ENCODE measurements around the gene HERC2. TPM values are rescaled to one million over a fixed set of nuclear protein-coding genes. Genes with fewer than 3 reads are reported as not detected.

HERC2 gene
- total RNA-seq, 1 donor from 2014 or later: 80.1 TPM

- H3K27ac Mint-ChIP-seq: no peak overlapping the region
- no peaks in the 10 kb centered on the region for H3K9me3 Mint-ChIP-seq
- H3K27me3 Mint-ChIP-seq: peaks cover 54% of the 10 kb centered on the region
- no peak overlapping the region for H3K4me3 Mint-ChIP-seq
- DNase-seq (ENCODE audit: extremely low spot score, unreplicated experiment): peak; percentile 29
- H3K4me1 Mint-ChIP-seq (ENCODE audit: unreplicated experiment): peaks cover 3% of the 10 kb centered on the region
- peaks cover 4% of the 10 kb centered on the region for H3K36me3 Mint-ChIP-seq
- TF ChIP-seq CTCF (conservative IDR thresholded peaks at IDR 0.05): no peak
Measured at GRCh38 chr15:28105224-28105791, 216.7 kb downstream of the HERC2 start.

- no peak for DNase-seq (ENCODE audit: extremely low spot score, unreplicated experiment)
Measured at GRCh38 chr15:28104326-28104725, 217.7 kb downstream of the HERC2 start.

GRCh38 chr15:28103831-28104230, 218.1 kb downstream of the HERC2 start:
- no peak for TF ChIP-seq CTCF (conservative IDR thresholded peaks at IDR 0.05)
- Mint-ChIP-seq H3K4me1 (ENCODE audit: unreplicated experiment) (peaks cover 3% of the 10 kb centered on the region), H3K4me3 (peak overlapping the region; percentile 24), H3K36me3 (peaks cover 3% of the 10 kb centered on the region), H3K27me3 (peaks cover 67% of the 10 kb centered on the region), H3K9me3 (no peaks in the 10 kb centered on the region), H3K27ac (no peak overlapping the region)
- peak; percentile 53 for DNase-seq (ENCODE audit: extremely low spot score, unreplicated experiment)

More at GRCh38 chr15:28104326-28104725, 217.7 kb downstream of the HERC2 start:
- Mint-ChIP-seq H3K27me3 (peaks cover 63% of the 10 kb centered on the region), H3K4me1 (ENCODE audit: unreplicated experiment) (peaks cover 3% of the 10 kb centered on the region), H3K36me3 (peaks cover 4% of the 10 kb centered on the region), H3K4me3 (no peak overlapping the region), H3K9me3 (no peaks in the 10 kb centered on the region), H3K27ac (no peak overlapping the region)
- TF ChIP-seq CTCF (conservative IDR thresholded peaks at IDR 0.05): no peak

- TF ChIP-seq CTCF (conservative IDR thresholded peaks at IDR 0.05): no peak
- peak; percentile 59 for DNase-seq (ENCODE audit: extremely low spot score, unreplicated experiment)
Measured at GRCh38 chr15:28101983-28102441, 220.0 kb downstream of the HERC2 start.

GRCh38 chr15:28101201-28101600, 220.8 kb downstream of the HERC2 start:
- peak; percentile 58 for DNase-seq (ENCODE audit: extremely low spot score, unreplicated experiment)
- no peak for TF ChIP-seq CTCF (conservative IDR thresholded peaks at IDR 0.05)
- peaks cover 15% of the 10 kb centered on the region for H3K4me1 Mint-ChIP-seq (ENCODE audit: unreplicated experiment)
- no peak overlapping the region for H3K4me3 Mint-ChIP-seq
- no peaks in the 10 kb centered on the region for H3K9me3 Mint-ChIP-seq
- peaks cover 77% of the 10 kb centered on the region for H3K27me3 Mint-ChIP-seq
- no peak overlapping the region for H3K27ac Mint-ChIP-seq
- H3K36me3 Mint-ChIP-seq: peaks cover 3% of the 10 kb centered on the region

More at GRCh38 chr15:28101983-28102441, 220.0 kb downstream of the HERC2 start:
- H3K36me3 Mint-ChIP-seq: peaks cover 3% of the 10 kb centered on the region
- peaks cover 75% of the 10 kb centered on the region for H3K27me3 Mint-ChIP-seq
- peaks cover 13% of the 10 kb centered on the region for H3K4me1 Mint-ChIP-seq (ENCODE audit: unreplicated experiment)
- H3K9me3 Mint-ChIP-seq: no peaks in the 10 kb centered on the region
- no peak overlapping the region for H3K27ac Mint-ChIP-seq
- H3K4me3 Mint-ChIP-seq: no peak overlapping the region
